ENCODE data around the gene ZFAND3.
"Not testable (repeated sequence)": the region's sequence is repeated elsewhere in the genome, so short reads cannot be mapped to it uniquely, and the experiment has no call there.

The ZFAND3 gene

DNA sequence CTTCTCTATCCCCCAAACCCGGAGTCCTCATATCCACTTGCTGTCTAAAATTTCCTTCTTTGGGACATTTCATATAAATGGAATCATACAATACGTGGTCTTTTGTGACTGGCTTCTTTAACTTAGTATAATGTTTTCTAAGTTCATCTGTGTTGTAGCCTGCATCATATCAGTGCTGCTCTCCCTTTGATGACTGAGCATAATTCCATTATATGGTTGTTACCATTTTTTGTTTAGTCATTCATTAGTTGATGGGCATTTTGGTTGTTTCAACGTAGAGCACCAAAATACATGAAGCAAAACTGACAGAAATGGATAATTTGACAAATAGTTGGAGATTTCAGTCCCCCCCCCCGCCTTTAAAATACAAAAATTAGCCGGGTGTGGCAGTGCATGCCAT, 71.5 kb downstream of the ZFAND3 start:
- Mint-ChIP-seq H3K27me3 (no peaks in the 10 kb centered on the region), H3K27ac (no peak overlapping the region), H3K4me1 (peaks cover 32% of the 10 kb centered on the region), H3K36me3 (peaks cover 7% of the 10 kb centered on the region), H3K9me3 (peaks cover 4% of the 10 kb centered on the region), H3K4me3 (no peak overlapping the region)
- DNase-seq (ENCODE audit: low spot score in 2 of 2) (no peak), ATAC-seq (ENCODE audit: low read depth) (no peak)

DNA sequence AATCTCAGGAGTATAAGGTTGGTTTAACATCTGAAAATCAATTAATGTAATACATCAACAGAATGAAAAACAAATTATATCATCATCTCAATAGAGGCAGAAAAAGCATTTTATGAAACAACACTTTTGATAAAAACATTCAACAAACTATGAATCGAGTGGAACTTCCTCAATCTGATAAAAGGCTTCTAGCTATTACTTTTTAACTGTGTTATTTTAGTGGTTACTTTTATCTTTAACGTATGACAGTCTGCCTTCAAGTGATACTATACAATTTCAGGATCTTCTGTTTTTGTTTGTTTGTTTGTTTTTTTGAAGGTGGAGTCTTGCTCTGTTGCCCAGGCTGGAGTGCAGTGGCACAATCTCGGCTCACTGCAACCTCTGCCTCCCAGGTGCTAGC, 73.7 kb downstream of the ZFAND3 start:
- DNase-seq (ENCODE audit: low spot score in 2 of 2) (no peak), ATAC-seq (ENCODE audit: low read depth) (peak; percentile 44)
- H3K4me3 Mint-ChIP-seq: peak overlapping the region; percentile 2
- peaks cover 37% of the 10 kb centered on the region for H3K4me1 Mint-ChIP-seq
- peak overlapping the region; percentile 25 for H3K27ac Mint-ChIP-seq
- no peaks in the 10 kb centered on the region for H3K27me3 Mint-ChIP-seq
- peaks cover 13% of the 10 kb centered on the region for H3K36me3 Mint-ChIP-seq
- peaks cover 6% of the 10 kb centered on the region for H3K9me3 Mint-ChIP-seq

DNA sequence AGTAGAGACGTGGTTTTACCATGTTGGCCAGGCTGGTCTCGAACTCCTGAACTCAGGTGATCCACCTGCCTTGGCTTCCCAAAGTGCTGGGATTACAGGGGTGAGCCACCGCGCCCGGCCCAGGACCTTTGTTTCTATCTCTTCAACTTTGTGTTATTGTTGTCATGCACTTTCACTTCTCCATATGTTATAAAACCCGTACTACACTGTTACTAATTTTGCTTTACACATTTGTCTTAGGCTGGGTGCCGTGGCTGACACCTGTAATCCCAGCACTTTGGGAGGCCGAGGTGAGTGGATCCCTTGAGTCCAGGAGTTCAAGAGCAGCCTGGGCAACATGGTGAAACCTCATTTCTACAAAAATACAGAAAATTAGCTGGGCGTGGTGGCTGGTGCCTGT, 74.2 kb downstream of the ZFAND3 start:
- Mint-ChIP-seq H3K4me1 (peaks cover 37% of the 10 kb centered on the region), H3K27ac (peak overlapping the region; percentile 25), H3K4me3 (peak overlapping the region; percentile 2), H3K36me3 (peaks cover 13% of the 10 kb centered on the region)
- not testable (repeated sequence) for H3K27me3 Mint-ChIP-seq; H3K9me3 Mint-ChIP-seq; DNase-seq (ENCODE audit: low spot score in 2 of 2)
- peak; percentile 68 for ATAC-seq (ENCODE audit: low read depth)

DNA sequence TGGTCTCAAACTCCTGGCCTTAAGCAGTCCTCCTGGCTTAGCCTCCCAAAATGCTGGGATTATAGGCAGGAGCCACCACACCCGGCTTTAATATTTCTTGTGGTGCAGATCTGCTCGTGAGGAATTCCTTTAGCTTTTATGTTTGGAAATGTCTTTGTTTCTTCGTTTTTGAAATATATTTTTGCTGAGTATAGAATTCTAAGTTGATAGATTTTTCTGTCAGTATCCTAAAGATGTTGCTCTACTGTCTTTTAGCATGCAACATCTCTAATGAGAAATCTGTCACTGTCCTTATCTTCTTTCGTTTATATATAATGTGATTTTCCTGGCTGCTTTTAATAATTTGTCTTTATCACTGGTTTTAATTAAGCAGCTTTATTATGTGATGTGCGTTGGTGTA, 75.1 kb downstream of the ZFAND3 start:
- no peak for DNase-seq (ENCODE audit: low spot score in 2 of 2)
- peaks cover 6% of the 10 kb centered on the region for H3K9me3 Mint-ChIP-seq
- H3K4me1 Mint-ChIP-seq: peaks cover 36% of the 10 kb centered on the region
- no peaks in the 10 kb centered on the region for H3K27me3 Mint-ChIP-seq
- H3K36me3 Mint-ChIP-seq: peaks cover 16% of the 10 kb centered on the region
- ATAC-seq (ENCODE audit: low read depth): no peak
- H3K4me3 Mint-ChIP-seq: no peak overlapping the region
- H3K27ac Mint-ChIP-seq: no peak overlapping the region

DNA sequence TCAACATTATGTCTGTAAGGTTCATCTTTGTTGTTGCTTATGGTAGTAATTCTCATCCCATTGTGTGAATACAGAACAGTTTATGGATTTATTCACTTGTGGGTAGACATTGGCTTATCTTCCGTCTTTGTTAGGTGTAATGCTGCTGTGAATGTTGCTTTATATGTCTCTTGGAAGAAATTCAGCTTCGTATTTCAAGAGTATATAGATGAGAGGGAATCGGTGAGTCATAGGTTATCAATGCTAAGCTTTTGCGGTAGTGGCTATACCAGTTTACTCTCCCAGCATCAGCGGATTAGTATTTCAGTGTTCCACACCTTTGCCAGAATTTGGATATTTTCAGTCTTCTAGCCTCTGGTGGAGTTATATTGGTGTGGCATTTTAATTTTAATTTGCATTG, 77.8 kb downstream of the ZFAND3 start:
- Mint-ChIP-seq H3K4me3 (no peak overlapping the region), H3K9me3 (peaks cover 6% of the 10 kb centered on the region), H3K27ac (no peak overlapping the region), H3K27me3 (no peaks in the 10 kb centered on the region), H3K36me3 (peaks cover 16% of the 10 kb centered on the region), H3K4me1 (peaks cover 33% of the 10 kb centered on the region)
- ATAC-seq (ENCODE audit: low read depth) (no peak), DNase-seq (ENCODE audit: low spot score in 2 of 2) (no peak)

DNA sequence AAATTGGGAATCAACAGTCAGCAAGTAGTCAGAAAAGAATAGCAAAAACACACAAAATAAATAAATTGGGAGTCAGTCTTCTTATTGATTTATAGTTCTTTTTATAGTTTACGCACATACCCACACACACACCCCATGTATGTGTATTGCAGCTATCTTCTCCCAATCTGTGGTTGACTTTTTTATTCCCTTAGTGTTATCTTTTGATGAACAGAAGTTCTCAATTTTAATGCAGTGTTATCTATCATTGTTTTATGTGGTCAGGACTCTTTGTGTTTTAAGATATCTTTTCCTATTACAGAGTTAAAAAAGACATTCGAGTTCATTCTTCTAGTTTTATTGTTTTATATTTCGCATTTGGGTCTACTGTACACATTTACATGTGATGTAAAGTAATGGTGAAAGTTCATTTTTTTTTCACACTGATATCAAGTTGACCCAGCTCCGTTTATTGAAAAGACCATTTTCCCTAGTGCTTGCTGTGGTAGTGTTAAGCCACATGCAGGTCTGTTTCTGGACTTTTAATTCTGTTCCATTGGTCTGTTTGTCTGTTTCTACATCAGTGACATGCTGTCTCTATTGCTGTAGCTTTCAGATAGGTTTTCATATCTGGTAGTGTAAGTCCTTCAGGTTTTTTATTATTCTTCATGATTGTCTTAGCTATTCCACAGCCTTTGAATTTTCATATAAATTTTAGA, 78.4 kb downstream of the ZFAND3 start:
- Mint-ChIP-seq H3K36me3 (peaks cover 16% of the 10 kb centered on the region), H3K27me3 (no peaks in the 10 kb centered on the region), H3K4me1 (peaks cover 26% of the 10 kb centered on the region), H3K4me3 (no peak overlapping the region), H3K27ac (peak overlapping the region; percentile 58), H3K9me3 (peaks cover 6% of the 10 kb centered on the region)
- DNase-seq (ENCODE audit: low spot score in 2 of 2): no peak
- no peak for ATAC-seq (ENCODE audit: low read depth)

DNA sequence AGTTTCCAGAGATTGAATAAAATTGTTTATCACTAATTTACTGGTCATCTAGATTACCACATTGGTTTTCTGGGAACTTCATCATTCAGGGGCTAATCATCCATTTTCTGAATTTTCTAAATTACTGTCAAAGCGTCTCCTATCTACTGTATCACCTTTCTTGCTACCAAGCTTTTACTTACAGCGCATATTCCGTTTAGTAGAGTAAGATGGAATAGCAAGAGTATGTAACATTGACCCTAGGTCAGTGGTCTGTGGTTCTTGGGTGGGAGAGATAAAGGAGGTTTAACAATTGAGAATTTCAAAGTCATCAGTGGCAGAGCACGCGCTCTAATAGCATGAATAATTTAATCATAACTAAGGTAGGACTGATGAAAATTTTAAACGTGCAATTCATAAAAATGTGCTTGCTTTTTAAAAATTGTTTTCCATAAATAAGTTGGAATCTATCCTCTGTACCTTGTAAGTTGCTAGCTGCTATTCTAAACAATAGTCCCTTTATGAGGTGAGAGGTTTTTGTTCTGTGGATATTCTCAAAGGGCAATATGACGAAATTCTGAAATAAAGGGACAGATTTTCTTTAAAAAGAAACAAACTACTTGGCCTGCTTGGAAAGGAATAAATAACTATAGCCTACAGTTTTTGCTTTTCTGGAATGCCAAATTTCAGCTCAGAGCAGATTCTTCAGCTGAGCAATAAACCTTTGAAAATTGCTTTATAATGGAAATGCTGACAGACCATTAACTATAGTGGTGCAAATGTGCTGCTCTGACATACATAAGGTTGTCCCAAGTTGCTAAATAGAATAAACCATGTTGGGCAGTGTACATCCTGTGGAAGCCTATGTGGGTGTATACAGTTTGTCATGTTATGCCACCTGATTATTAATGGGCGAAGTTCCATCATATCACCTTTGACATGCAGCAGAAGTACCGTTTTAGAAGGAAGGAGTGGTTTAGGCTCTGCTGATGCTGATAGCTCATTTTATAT, 84.1 kb downstream of the ZFAND3 start:
- Mint-ChIP-seq H3K27ac (no peak overlapping the region), H3K36me3 (peaks cover 2% of the 10 kb centered on the region), H3K4me3 (no peak overlapping the region), H3K27me3 (no peaks in the 10 kb centered on the region), H3K4me1 (peaks cover 27% of the 10 kb centered on the region), H3K9me3 (no peaks in the 10 kb centered on the region)
- no peak for ATAC-seq (ENCODE audit: low read depth)
- DNase-seq (ENCODE audit: low spot score in 2 of 2): no peak

DNA sequence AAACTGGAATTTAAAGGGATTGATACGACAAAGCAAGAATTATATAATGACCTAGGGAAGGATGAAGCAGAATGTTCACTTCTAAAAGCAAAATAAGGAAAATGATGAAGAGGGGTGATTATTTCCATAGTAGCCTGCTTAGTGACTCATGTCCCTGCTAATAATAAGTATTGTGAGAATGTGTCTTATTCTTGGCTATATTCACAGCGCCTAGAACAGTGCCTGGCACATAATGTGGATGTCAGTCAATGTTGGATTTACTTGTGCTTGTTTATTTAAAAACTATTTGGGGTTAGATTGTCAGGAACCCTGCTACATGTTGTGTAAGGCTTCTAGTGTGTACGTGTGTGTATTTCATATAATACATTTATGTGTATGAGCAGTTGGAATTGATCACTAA, 85.1 kb downstream of the ZFAND3 start:
- H3K9me3 Mint-ChIP-seq: no peaks in the 10 kb centered on the region
- H3K36me3 Mint-ChIP-seq: no peaks in the 10 kb centered on the region
- ATAC-seq (ENCODE audit: low read depth) (no peak), DNase-seq (ENCODE audit: low spot score in 2 of 2) (no peak)
- no peaks in the 10 kb centered on the region for H3K27me3 Mint-ChIP-seq
- H3K4me3 Mint-ChIP-seq: no peak overlapping the region
- no peak overlapping the region for H3K27ac Mint-ChIP-seq
- peaks cover 30% of the 10 kb centered on the region for H3K4me1 Mint-ChIP-seq

DNA sequence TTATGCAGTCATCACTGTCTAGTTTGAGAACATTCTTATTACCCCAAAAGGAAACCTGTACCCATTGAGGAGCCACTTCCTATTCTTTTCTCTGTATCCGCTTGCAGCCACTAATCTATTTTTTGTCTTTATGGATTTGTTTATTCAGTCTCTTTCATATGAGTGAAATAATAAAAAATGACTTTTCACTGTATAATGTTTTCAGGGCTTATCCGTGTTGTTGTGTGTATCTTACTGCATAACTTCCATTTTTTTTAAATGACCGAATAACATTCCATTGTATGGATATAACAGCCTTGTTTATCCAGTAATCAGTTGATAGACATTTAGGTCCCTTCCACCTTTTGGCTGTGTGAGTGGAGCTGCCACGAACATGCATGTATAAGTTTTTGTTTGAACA, 86.6 kb downstream of the ZFAND3 start:
- H3K4me3 Mint-ChIP-seq: no peak overlapping the region
- H3K4me1 Mint-ChIP-seq: peaks cover 28% of the 10 kb centered on the region
- H3K27ac Mint-ChIP-seq: no peak overlapping the region
- H3K36me3 Mint-ChIP-seq: peaks cover 1% of the 10 kb centered on the region
- H3K27me3 Mint-ChIP-seq: no peaks in the 10 kb centered on the region
- ATAC-seq (ENCODE audit: low read depth): no peak
- H3K9me3 Mint-ChIP-seq: no peaks in the 10 kb centered on the region
- no peak for DNase-seq (ENCODE audit: low spot score in 2 of 2)

DNA sequence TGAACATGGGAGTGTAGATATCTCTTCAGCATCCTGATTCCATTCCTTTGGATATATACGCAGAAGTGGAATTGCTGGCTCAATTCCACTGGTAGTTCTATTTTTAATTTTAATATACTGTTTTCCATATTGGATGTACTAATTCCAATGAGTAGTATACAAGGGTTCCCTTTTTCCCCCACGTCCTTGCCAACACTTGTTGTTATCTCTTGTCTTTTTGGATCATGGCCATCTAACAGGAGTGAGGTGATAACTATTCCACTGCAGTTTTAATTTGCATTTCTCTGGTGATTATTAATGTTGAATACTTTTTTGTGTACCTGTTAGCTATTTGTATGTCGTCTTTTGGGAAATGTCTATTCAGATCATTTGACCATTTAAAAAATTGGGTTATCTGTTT, 91.5 kb downstream of the ZFAND3 start:
- ATAC-seq (ENCODE audit: low read depth) (no peak), DNase-seq (ENCODE audit: low spot score in 2 of 2) (no peak)
- H3K4me3 Mint-ChIP-seq: no peak overlapping the region
- no peak overlapping the region for H3K27ac Mint-ChIP-seq
- peaks cover 8% of the 10 kb centered on the region for H3K36me3 Mint-ChIP-seq
- H3K9me3 Mint-ChIP-seq: no peaks in the 10 kb centered on the region
- H3K4me1 Mint-ChIP-seq: peaks cover 38% of the 10 kb centered on the region
- no peaks in the 10 kb centered on the region for H3K27me3 Mint-ChIP-seq

DNA sequence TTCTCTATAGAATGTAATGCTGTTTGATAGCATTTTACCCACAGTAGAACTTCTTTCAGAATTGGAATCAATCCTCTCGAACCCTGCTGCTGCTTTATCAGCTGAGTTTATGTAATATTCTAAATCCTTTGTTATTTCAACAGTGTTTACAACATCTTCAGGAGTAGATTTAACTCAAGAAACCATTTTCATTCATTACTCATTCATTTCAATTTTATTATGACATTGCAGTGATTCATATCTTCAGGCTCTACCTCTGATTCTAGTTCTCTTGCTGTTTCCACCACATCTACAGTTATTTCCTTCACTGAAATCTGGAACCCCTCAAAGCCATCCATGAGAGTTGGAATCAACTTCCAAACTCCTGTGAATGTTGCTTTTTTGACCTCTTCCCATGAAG, 93.7 kb downstream of the ZFAND3 start:
- H3K27me3 Mint-ChIP-seq: no peaks in the 10 kb centered on the region
- DNase-seq (ENCODE audit: low spot score in 2 of 2): no peak

DNA sequence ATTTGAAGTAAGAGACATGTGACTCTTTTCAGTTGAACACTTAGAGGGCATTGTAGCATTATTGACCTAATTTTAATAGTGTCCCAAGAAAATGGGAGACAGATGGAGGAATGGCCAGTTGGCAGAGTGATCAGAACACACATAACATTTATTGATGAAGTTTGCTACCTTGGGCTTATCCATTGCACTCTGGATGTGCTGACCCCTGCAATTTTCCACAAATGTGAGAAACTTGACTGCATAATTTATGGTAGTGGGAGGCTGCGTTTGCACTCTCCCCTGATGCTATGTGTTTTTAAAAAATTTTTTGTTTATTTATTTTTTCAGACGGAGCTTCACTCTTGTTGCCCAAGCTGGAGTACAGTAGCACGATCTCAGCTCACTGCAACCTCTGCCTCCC, 95.9 kb downstream of the ZFAND3 start:
- no peak for ATAC-seq (ENCODE audit: low read depth)
- H3K36me3 Mint-ChIP-seq: peaks cover 14% of the 10 kb centered on the region
- DNase-seq (ENCODE audit: low spot score in 2 of 2): no peak
- H3K27ac Mint-ChIP-seq: peak overlapping the region; percentile 66
- H3K9me3 Mint-ChIP-seq: no peaks in the 10 kb centered on the region
- H3K27me3 Mint-ChIP-seq: no peaks in the 10 kb centered on the region
- no peak overlapping the region for H3K4me3 Mint-ChIP-seq
- peaks cover 34% of the 10 kb centered on the region for H3K4me1 Mint-ChIP-seq

More for the DNA sequence above, 93.7 kb downstream of the ZFAND3 start:
- Mint-ChIP-seq H3K4me1 (peaks cover 33% of the 10 kb centered on the region), H3K36me3 (peaks cover 12% of the 10 kb centered on the region), H3K4me3 (no peak overlapping the region), H3K27ac (no peak overlapping the region), H3K9me3 (no peaks in the 10 kb centered on the region)
- ATAC-seq (ENCODE audit: low read depth): no peak

DNA sequence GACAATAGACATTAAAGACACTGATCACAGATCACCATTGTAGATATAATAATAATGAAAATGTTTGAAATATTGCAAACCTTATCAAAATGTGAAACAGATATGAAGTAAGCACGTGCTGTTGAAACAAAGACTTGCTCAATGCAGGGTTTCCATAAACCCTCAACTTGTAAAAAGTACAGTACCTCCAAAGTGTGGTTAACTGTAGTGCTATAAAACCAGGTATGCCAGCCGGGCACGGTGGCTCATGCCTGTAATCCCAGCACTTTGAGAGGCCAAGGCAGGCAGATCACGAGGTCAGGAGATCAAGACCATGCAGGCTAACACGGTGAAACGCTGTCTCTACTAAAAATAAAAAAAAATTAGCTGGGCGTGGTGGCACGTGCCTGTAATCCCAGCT, 96.6 kb downstream of the ZFAND3 start:
- no peak for DNase-seq (ENCODE audit: low spot score in 2 of 2)
- peaks cover 35% of the 10 kb centered on the region for H3K4me1 Mint-ChIP-seq
- no peaks in the 10 kb centered on the region for H3K9me3 Mint-ChIP-seq
- H3K36me3 Mint-ChIP-seq: peaks cover 12% of the 10 kb centered on the region
- no peak overlapping the region for H3K27ac Mint-ChIP-seq
- H3K4me3 Mint-ChIP-seq: no peak overlapping the region
- H3K27me3 Mint-ChIP-seq: no peaks in the 10 kb centered on the region
- no peak for ATAC-seq (ENCODE audit: low read depth)

DNA sequence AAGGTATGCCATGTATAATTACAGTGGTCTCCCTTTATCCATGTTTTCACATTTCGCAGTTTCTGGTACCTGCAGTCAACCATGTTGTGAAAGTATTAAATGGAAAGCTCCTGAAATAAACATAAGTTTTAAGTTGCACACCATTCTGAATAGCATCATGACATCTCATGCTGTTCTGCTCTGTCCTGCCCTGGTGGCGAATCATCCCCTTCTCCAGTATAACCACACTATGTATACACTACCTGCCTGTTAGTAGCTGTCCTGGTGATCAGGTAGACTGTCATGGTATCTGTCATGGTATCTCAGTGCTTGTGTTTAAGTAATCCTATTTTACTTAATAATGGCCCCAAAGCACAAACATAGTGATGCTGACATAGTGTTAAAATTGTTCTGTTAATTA, 97.1 kb downstream of the ZFAND3 start:
- Mint-ChIP-seq H3K27me3 (no peaks in the 10 kb centered on the region), H3K4me1 (peaks cover 30% of the 10 kb centered on the region), H3K9me3 (no peaks in the 10 kb centered on the region), H3K36me3 (peaks cover 10% of the 10 kb centered on the region), H3K4me3 (no peak overlapping the region), H3K27ac (no peak overlapping the region)
- DNase-seq (ENCODE audit: low spot score in 2 of 2): no peak
- ATAC-seq (ENCODE audit: low read depth): no peak

Measured in memory B cell (primary cell).